Tracheal epithelial cell (primary cell): ENCODE results near the gene CCDC47. TPM values are rescaled to one million over a fixed set of nuclear protein-coding genes. Genes with fewer than 3 reads are reported as not detected.

Source experiments
- total RNA-seq: library from RNA; depleted of rRNA; stranded (reverse); fragments of >200 nt; gene quantifications from 2 replicates; pipeline ENCODE4 v1.2.1, GENCODE V29; 2014

Gene CCDC47, protein sequence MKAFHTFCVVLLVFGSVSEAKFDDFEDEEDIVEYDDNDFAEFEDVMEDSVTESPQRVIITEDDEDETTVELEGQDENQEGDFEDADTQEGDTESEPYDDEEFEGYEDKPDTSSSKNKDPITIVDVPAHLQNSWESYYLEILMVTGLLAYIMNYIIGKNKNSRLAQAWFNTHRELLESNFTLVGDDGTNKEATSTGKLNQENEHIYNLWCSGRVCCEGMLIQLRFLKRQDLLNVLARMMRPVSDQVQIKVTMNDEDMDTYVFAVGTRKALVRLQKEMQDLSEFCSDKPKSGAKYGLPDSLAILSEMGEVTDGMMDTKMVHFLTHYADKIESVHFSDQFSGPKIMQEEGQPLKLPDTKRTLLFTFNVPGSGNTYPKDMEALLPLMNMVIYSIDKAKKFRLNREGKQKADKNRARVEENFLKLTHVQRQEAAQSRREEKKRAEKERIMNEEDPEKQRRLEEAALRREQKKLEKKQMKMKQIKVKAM
- 78.2 and 78.3 TPM in 2 replicates for total RNA-seq

DNA sequence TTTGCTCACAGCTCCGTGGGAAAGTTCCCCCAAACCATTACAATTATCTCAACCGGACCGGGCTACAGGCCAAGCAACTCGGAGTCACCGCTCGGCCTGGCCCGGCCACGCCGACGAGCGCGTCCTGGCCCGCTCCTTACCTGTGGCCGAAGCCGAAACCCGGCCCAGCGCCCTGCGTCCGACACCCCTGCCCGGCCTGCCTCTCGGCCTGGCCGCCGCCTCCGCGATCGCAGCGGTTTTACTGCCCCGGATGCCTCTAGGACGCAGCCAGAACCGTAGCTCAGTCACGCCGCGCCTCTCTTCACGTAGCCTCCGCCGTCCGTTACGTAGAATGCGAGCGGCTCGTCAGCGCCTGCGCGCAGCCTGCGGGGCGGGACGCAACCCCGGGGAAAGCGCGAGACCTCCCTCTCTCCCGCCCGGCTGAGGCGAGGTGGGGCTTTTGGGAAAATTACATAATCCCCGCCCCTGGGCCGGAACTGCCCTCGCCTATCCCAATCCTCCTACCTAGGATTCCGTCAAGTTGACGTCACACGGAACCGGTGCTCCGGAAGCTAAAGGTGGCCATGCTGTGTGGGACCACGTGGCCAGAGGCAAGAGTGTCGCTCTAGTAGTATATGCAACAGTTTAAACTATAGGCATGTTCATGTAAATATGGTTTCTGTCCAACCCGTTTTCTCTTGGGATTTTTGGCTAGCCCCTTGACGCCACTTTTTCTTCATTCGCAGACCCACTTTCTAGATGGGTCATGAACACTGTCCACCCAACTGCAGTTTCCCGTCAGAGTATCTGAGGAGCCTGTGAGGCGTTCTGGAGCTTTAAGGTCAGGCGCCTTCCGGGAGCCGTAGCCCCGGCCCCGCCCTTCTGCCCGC, at the start of gene CCDC47:
CCDC47 (minus strand) TSS at position 326 of the 869 bp plus-strand sequence. CDS start 7,422 bp downstream, outside the sequence.

GRCh38 chr17:63774141-63774968, 958 bp upstream of the CCDC47 start, which contains the start of gene DDX42:
DDX42 (plus strand) TSS chr17:63774170; CDS start chr17:63787050, 12,880 bp downstream.

DNA sequence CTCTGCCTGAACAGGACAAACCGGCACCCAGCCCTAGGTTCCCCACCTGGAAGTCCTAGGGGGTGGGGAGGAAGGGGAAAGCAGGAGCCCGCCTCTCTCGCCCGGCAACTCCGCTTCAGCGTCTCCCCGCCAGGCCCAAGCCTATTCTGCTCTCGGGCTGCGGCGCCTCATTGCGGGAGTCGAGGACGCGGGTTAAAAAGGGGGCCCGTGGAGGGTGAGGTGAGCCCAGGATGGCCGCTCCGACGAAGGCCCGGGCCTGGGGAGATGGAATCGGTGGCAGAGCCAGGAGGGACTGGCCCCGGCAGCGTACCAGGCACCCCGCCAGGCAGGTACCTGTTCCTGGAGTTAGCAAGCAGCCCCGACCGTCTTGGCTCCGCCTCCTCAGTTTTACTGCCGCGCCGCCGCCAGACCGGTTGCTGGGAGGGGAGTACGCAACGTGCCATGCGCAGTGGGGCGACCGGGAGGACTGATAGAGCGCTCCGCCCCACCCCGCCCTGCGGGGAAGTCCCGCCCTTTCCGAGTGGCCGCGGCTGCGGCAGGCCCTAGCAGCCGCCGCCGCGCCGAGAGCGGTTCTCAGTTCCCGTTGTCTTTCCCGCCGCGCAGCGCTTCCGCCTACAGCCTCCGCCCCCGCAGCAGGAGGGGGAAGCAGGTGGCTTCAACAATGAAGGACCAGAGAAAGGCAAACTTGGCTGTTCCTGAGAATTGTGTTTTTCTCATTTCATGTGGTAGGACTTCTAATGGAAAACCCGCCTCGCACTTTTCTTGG, 31.8 kb downstream of the CCDC47 start, which contains the start of gene STRADA:
STRADA (minus strand) TSS at position 392 of the 766 bp plus-strand sequence. CDS start 13,430 bp downstream, outside the sequence.

GRCh38 chr17:63699638-63700527, 73.5 kb downstream of the CCDC47 start, which contains the start of gene LIMD2:
LIMD2 (minus strand) TSS chr17:63700125; CDS start chr17:63699298, 827 bp downstream.

Other genes starting within 250 kb of the CCDC47 start
- gene DCAF7, start 223.1 kb downstream of the CCDC47 start, total RNA-seq: 12.0 and 16.6 TPM in 2 replicates
- 17.1 and 21.0 TPM in 2 replicates for gene TACO1, start 172.7 kb downstream of the CCDC47 start, total RNA-seq
- 9.4 and 10.8 TPM in 2 replicates for gene MAP3K3, start 151.2 kb downstream of the CCDC47 start, total RNA-seq
- gene LIMD2, start 73.5 kb downstream of the CCDC47 start, total RNA-seq: 4.5 and 10.4 TPM in 2 replicates
- 5.8 and 7.5 TPM in 2 replicates for gene STRADA, start 31.8 kb downstream of the CCDC47 start, total RNA-seq
- gene DDX42, start 573 bp upstream of the CCDC47 start, total RNA-seq: 41.3 and 44.3 TPM in 2 replicates
- gene PSMC5, start 53.8 kb upstream of the CCDC47 start, total RNA-seq: 14.3 and 27.7 TPM in 2 replicates
- 55.2 and 66.3 TPM in 2 replicates for gene FTSJ3, start 54.1 kb upstream of the CCDC47 start, total RNA-seq
- gene SMARCD2, start 69.1 kb upstream of the CCDC47 start, total RNA-seq: 121 and 165 TPM in 2 replicates
- not detected in 2 replicates for gene CSH2, start 100.1 kb upstream of the CCDC47 start, total RNA-seq
- not detected in 2 replicates for gene GH2, start 108.3 kb upstream of the CCDC47 start, total RNA-seq
- not detected in 2 replicates for gene CSH1, start 123.0 kb upstream of the CCDC47 start, total RNA-seq
- not detected in 2 replicates for gene CSHL1, start 137.7 kb upstream of the CCDC47 start, total RNA-seq
- not detected in 2 replicates for gene GH1, start 145.2 kb upstream of the CCDC47 start, total RNA-seq
- not detected in 2 replicates for gene CD79B, start 158.7 kb upstream of the CCDC47 start, total RNA-seq
- under 0.01 TPM in 1 of 2 replicates, not detected in the other for gene SCN4A, start 199.3 kb upstream of the CCDC47 start, total RNA-seq
- gene PRR29, start 224.8 kb upstream of the CCDC47 start, total RNA-seq: not detected in 2 replicates
- 0.43 and 5.5 TPM in 2 replicates for gene ICAM2, start 247.0 kb upstream of the CCDC47 start, total RNA-seq